HG03064 (cell line): ENCODE data around the gene ACVRL1.

ENCODE experiments used
- ATAC-seq: cut with Tn5 transposase; IDR thresholded peaks from one replicate; pipeline ENCODE4 v1.9.1; 2021; ENCODE audit warnings: low read depth; ENCODE audit not compliant: unreplicated experiment

Gene ACVRL1

DNA sequence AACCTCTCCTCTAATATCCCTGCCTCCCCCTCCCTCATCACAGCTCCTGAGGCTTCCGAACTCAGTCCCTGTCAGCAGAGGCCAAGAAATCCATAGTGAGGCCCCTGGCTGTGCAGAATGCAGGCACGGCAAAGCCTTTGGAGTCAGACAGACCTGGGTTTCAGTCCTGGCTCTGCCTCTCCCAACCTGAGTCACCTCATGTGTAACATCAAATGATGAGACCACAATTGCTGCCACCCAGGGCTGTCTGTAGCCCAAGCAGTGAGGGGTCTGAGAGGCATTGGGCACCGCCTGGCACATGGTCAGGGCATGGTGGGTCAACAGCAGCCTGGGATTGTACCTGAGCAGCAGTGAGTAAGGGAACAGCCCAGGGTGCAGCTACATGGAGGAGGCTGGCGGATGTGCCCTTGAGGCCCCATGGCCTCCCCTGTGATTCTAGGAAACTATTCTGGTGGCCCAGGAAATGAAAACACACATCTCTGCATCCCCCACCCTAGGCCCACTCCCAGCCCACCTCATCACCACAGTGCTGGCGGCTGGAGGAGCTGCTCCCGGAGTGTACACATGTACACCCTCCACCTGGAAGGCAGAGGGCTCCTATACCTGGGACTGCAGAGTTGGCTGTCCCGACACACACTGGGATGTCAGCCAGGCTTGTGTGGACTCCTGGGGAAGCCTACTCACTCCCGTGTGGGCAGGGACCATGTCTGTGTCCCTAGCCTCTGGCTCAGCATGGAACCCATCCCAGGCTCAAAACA is 11.7 kb upstream of the ACVRL1 start:
- ATAC-seq: no peak

DNA sequence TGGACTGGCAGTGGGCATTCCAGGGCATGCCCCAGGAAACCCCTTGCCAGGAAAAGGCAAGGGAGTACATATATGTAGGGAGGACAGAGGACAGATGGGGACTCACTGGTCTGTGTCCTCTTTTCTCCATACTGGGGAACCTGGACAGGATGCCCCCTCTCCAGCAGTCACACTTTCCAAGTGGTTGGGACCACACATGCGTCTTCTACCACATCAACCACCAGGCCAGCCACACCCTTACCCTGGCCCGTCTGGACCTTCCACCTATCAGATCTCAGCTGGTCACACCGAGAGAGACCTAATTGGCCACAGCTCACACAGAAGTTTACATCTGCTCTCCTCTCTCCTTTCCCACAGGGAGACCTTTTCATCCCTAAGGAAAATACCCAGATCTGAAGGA is 11.1 kb upstream of the ACVRL1 start:
- ATAC-seq: no peak

DNA sequence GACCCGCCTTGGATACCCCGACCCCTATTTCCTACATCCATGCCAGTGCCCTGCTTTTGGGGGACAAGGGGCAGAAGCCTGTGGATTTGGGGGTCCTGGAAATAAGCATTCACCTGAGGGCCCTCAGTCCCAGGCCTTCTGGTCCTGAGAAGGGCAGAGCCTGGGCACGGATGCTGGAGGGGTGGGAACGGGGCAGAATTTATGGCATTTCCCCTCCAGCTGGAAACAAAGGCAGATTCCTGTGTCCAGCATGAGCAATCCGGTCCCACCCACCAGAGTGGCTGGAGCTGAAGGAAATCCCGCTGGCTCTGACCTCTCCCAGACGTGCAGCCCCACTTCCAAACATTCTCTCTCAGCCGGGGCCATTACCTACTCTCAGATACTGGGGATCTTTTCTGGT is 10.1 kb upstream of the ACVRL1 start:
- no peak for ATAC-seq

DNA sequence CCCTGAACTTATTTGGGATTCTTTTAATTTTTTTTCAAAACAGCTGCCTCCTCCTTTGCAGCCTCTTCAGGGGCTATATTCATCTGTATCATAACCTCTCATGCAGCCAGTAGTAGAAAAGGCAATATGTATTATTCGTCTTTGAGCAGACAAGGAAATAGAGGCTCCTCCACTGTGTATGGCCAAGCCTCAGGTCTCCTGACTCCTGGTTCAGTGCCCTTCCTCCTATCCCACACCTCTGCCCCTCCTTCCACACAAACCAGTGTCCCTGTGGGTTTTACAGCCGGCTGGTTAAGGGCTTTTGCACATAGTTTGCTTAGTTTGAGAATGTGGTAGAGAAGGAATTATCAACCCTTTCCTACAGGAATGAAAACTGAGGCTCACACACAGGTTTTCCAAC is 8.8 kb upstream of the ACVRL1 start:
- ATAC-seq: no peak

DNA sequence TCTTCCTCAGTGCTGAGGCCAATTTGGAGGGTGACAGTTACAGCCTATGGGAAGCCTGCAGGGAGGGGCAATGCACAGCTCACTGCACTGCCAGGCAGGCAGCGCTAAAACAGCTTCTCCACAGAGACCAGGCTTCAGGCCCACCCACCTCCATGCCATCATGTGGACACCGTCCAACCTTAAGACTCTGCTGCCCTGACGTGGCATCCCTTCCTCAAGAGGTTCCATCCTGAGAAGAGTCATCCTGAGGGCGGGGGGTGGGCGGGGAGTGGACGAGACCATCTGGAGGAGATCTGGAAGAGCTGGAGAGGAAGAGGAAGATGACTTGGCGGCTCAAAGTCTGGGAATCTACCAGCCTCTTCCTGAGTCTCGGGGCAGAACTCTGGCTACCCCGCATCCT is 8.4 kb upstream of the ACVRL1 start:
- ATAC-seq: no peak

DNA sequence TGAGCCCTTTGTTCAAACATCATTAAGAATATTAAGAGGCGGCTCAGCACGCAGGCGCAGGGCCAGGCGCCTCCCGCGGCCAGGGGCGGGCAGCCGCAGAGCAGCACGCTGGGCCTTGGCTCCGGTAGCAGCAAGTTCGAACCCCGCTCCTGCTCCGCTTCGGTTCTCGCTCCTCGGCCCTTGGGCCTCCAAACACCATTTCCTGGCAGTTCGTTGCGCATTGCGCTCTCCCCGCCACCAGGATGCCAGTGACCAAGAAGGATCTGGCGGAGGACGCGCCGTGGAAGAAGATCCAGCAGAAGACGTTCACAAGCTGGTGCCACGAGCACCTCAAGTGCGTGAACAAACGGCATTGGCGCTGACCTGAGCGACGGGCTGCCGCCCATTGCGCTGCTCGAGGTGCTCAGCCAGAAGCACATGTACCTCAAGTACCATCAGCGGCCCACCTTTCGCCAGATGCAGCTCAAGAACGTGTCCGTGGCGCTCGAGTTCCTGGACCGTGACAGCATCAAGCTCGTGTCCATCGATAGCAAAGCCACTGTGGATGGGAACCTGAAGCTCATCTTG is 6.9 kb upstream of the ACVRL1 start:
- ATAC-seq: no peak

DNA sequence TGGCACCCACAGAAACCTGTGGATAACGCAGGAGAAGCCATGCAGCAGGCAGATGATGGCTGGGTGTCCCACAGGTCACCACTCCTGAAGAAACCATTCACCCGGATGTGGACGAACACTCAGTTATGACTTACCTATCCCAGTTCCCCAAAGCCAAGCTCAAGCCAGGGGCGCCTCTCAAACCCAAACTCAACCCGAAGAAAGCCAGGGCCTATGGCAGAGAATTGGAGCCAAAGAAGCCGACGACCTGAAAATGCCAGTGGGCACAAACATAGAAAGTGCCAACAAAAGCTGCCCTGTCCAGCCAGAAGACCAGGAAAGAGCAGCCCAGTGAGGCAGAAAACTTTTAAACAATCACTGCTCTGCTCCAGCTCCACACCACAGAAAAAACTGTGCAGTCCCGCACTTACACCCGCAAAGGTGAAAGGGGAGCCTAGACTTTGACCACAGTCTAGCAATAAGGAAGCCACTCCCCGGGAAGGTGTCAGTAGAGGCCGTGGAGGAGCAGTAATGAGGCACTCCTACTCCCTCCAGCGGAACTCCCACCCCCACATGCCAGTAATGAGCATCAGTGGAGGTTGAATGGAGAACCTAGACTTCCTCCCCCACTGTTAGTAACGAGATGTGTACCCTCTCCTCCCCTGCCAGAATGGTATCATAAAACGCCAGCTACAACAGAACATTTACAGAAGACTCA is 6.0 kb upstream of the ACVRL1 start:
- no peak for ATAC-seq

DNA sequence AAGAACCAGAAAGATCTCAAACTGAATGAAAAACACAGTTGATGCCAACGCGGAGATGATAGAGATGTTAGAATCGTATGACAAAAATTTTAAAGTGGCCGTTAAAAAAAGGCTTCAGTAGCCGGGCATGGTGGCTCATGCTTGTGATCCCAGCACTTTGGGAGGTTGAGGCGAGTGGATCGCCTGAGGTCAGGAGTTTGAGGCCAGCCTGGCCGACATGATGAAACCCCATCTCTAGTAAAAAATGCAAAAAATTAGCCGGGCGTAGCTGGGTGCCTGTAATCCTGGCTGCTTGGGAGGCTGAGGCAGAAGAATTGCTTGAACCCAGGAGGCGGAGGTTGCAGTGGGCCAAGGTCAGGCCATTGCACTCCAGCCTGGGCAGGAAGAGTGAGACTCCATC is 5.4 kb upstream of the ACVRL1 start:
- ATAC-seq: no peak

DNA sequence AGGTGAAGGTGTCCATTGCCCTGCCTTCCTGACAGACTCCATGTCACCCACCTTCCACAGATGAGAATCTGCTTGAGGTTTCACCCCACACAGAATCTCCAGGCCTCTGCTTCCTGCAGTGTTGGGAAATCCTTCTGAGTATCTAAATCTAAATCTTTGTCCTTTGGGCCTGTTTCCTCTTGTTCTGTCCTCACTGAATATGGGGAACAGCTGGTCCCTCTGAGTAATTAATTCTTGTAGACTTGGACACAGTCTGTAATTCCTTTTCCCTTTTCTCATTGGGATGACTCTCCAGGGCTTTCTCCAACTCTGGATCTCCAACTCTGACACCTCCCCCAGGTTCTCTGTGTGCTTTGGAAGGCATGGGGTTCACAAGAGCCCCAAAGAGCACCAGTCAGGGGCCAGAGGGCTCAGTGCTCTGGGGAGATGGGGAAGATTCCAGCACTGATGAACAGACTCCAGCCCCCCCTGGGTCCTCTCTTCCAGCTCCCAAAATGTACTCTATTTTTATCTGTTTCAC is 2.3 kb upstream of the ACVRL1 start:
- ATAC-seq: no peak

DNA sequence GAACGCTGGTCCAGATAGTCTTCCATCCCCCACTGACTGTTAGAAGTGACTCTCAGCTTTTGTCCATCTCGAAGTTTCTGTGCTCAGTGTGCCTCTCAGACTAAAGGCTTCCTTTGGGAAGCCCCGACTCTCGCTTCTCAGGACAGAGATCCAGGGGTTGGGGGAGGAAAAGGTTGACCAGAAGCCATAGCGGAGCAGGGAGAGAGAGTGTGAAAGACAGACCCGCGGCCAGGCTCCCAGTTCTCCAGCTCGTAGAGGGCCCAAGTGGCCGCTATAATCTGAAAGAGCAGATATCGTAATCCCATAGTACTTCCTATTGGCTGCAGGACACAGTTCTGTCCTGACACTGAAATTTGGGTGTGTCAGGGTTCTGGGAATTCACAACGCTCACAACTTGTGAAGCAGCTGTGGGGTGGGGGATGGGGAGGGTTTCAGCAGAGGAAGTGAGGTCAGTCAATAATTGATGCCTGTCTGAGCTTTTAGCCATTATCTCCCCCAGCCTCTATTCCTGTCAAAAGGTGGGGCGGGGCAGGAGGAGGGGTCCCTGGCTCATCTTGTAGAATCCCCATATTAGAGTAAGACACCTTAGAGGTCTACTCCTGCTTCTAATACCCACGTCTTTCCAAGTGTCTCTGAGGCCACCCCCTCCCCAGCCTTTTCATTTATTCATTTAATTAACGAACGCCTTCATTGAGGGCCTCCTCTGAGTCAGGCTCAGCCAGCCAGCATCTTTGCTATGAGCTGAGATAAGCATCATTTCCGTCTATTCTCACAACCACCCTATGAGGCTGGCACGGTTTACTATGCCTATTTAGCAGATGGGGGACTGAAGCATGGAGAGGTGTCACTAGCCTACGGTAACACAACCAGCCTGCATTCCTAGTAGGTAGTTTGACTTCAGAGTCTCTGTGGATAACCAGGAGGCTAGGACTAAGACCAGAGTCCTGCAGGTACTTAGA is 1.6 kb upstream of the ACVRL1 start:
- no peak for ATAC-seq

DNA sequence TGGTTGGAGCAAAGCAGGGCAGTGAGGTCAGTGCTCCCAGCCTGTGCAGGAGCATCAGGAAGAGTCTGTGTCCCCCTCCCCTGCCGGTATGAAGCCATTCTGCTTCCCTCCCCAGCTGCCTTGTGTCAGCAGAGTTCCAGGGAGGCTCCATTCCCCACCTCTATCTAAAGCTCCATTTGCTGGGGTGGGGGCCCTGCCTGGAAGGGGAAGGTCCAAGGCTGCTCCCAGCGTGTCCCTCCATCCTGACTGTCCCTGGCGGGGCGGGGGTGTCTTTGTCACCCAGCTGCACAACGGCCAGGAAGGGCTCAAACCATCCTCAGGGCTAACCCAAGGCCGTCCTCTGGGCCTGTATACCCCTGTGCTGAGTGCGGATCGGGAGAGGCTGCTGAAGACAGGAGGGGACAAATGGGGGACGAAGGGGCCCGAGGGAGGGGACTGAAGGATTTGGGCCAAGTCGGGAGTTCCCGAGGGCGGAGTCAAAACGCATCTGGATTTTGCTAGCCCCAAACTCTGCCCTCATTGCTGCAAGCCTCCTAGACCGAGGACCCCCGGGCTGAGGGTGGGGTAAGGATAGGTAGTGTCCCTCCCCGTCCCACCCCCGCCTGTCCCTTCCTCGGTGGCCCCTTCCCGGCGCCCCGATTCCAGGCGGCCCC is 748 bp upstream of the ACVRL1 start:
- ATAC-seq: no peak

DNA sequence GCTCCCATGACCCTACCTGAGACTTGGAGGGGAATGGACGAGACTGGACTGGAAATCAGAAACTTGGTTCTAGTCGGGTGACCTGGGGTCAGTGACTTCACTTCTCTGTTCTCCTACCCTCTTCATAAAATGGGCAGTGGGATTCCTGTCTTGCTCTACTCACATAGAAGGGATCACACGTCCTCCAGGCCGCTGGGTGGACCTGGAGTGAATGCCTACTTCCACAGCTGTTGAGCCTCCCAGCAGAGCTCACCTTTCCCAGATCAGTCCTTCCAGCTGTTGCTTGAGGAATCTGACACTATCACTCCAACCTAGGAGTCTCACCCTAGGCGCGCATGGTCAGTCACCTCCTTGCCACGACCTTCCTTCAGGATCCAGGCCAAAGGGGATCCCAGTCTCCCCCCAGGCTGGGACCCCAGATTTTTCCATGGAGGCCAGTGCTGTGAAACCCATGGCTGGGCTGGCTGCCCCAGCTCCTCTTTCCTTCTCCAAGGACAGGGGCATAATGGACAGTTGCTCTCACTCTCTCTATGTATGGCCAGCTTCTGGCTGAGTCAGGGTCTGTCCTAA is 637 bp downstream of the ACVRL1 start:
- ATAC-seq: no peak

DNA sequence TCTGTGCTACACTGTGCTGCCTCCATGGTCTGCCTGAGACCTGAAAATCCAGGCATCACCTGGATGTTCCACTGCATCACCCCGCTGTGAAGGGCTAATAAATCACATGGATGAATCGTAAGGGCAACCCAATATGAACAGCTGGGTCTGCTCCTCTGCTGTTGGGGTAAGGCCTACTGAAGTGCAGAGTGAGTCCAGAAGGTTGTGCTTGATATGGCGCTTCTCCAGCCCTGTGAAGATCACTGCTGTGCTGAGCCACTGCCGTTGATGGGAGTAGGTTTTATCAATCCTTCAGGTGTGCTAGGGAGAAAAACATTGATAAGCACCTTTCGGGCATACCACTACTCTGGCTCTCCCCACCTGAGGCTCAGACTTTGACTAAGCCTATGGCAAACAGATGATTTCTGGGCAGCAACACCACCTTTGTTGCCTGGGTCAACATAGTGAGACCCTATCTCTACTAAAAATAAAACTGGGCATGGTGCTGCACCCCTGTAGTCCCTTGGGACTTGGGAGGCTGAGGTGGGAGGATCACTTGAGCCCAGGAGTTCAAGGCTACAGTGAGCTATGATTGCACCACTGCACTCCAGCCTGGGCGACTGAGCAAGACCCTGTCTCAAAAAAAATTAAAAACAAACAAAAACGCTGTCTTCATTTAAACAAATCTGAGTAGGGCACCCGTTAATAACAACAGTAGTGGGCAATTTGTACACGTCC is 1.7 kb downstream of the ACVRL1 start:
- no peak for ATAC-seq

DNA sequence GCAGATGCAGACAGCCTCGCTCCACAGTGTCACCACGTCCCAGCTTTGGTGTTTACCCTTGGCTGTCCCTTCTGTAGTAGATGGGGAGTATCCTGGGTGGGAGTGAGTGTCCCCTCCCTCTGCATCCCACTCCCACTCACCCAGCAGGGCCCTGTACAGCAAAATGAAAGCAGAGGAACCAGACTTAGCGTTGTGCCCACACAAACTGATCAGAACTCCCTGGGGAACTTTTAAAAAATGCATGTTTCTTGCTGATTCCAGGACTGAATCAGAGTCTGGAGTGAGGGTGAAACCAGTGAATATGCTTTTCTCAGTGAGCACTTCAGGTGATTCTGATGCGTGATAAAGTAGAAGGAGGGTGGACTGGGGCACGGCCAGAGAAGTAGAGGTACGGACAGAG is 2.9 kb downstream of the ACVRL1 start:
- no peak for ATAC-seq

DNA sequence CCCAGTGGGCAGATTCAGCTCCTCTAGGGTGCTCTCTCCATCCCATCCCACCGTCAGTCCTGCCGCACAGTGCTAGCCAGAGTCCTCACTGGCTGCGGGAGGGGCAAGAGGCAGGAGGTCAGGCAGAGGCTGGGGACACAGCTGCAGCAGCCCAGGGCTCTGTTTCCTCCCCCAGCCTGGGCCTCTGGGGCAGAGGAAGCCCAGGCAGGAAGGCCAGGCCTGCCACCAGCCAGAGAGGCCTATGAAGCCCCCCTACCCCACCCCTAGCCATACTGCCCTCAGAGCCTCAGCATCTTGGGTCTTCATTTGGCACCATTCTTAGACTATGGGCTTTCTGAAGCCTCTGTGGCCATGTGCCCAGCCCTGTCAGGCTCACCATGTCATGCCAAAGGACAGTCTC is 3.4 kb downstream of the ACVRL1 start:
- no peak for ATAC-seq

DNA sequence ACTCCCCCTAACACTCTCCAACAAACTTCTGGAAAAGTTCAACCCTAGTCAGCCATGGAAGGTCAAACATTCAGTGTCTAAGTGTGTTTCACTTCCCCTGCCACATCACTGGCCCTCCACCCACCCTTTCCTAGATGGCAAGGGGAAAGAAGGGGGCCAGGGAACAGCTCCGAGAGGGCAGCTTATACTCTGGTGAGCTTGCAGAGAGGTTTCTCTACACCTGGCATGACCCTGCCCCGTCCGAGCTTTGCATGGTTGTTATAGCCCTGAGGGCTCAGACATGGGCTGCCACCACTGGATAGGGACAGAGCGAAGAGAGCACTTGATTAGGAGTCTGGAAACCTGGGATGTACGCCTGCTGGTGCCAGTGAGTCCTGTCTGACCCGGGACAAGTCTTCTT is 4.0 kb downstream of the ACVRL1 start:
- no peak for ATAC-seq

DNA sequence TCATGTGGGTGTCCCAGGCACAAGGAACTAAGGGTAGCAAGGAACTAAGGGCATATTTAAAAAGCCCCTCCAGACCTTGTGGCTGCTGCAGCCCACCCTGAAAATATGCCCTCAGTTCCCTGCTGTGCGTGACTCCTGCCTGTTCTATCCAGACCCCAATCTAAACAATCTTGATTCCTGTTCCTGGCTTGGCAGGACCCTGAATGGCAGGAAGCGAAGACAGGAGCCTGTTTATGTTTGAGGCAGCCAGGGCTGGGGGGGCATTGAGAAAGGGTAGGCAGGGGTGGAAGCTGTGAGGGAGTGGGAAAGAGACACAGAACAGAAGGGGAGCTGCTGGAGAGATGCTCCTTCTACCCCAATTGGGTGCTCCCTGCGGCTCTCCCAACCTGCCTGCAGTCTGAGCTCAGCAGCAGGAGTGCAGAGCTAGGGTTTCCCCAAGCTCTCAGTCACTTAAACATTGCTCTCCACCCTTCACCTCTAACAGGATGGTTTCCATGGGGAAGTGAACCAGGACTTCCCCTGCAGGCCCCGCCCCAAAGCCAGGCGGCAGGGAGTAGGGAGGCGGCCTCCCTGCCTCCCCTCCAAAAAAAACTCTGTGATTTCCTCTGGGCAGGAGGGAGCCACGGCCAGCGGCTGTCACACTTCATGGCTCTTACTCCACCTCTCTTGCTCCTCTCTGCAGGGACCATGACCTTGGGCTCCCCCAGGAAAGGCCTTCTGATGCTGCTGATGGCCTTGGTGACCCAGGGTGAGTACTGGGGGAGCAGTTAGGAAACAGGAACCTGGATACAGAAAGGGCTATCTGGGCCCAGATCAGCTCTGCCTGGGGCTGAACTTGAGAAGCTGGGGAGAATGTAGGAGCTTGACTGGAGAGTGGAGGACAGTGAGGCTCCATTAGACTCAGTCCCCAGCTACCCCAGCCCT is 4.7 kb downstream of the ACVRL1 start:
- ATAC-seq: no peak
